ENCODE data around the gene PNPT1.

DNA sequence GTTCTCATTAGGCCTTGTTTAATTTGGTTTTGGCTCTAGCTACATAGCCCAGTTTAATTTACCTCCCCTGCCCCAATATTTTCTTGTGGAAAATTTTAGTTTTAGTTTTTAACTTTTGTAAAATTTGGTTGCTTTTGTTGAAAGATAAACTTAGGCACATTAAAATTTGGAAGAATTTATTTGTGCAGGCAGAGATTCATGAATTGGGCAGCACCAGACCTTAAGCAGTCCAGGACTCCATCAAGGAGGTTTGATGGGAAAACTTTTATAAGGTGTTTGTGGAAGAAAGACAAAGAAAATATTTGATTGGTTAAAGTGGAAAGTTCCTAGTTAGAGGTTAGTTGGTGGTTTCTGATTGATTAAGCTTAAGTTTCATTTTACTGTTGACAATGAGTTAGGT, 16.4 kb upstream of the PNPT1 start:
- no peak for TF ChIP-seq POLR2AphosphoS5 (IDR thresholded peaks at IDR 0.05)
- TF ChIP-seq, protein P1, sequence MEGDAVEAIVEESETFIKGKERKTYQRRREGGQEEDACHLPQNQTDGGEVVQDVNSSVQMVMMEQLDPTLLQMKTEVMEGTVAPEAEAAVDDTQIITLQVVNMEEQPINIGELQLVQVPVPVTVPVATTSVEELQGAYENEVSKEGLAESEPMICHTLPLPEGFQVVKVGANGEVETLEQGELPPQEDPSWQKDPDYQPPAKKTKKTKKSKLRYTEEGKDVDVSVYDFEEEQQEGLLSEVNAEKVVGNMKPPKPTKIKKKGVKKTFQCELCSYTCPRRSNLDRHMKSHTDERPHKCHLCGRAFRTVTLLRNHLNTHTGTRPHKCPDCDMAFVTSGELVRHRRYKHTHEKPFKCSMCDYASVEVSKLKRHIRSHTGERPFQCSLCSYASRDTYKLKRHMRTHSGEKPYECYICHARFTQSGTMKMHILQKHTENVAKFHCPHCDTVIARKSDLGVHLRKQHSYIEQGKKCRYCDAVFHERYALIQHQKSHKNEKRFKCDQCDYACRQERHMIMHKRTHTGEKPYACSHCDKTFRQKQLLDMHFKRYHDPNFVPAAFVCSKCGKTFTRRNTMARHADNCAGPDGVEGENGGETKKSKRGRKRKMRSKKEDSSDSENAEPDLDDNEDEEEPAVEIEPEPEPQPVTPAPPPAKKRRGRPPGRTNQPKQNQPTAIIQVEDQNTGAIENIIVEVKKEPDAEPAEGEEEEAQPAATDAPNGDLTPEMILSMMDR (IDR thresholded peaks at IDR 0.05; ENCODE audit: poor library complexity, severe bottlenecking) = no peak
- TF ChIP-seq RAD21 (conservative IDR thresholded peaks at IDR 0.05) = no peak
- no peak for TF ChIP-seq EZH2 (IDR thresholded peaks at IDR 0.05; ENCODE audit: borderline replicate concordance, insufficient read depth, low read length, poor library complexity, severe bottlenecking)
- no peak for TF ChIP-seq SMC3 (conservative IDR thresholded peaks at IDR 0.05; ENCODE audit: poor library complexity)
